WTC11 (cell line): ENCODE results near the gene TFB2M. TPM values are rescaled to one million over a fixed set of nuclear protein-coding genes. Genes with fewer than 3 reads are reported as not detected.

ENCODE experiments used
- ATAC-seq: fragments of 200-7000 bp; cut with Tn5 transposase; 2 replicates; pipeline ENCODE4 v1.10.0; 2021; ENCODE audit warnings: mild to moderate bottlenecking, moderate library complexity
- CTCF ChIA-PET: fragments of 300-600 bp; sonication (Branson Sonifier 250); formaldehyde crosslinking; loops from one replicate; lab custom pipeline; 2021; ENCODE audit warnings: antibody characterized with exemption; lab: Charles Lee
- POLR2A ChIA-PET: fragments of 350-600 bp; sonication (Branson Sonifier 250); formaldehyde crosslinking; loops from one replicate; lab custom pipeline; 2021; ENCODE audit warnings: antibody characterized with exemption; lab: Charles Lee
- DNase-seq: peaks from one replicate; pipeline ENCODE4 v3.0.0; 2021; ENCODE audit warnings: low spot score
- H3K27ac Mint-ChIP-seq: 2 replicates; pipeline ENCODE4 v1.8.0; 2021; ENCODE audit warnings: mixed read lengths
- H3K27me3 Mint-ChIP-seq: 2 replicates; pipeline ENCODE4 v1.8.0; 2021; ENCODE audit warnings: low read depth, mild to moderate bottlenecking, moderate library complexity, mixed read lengths
- H3K36me3 Mint-ChIP-seq: 2 replicates; pipeline ENCODE4 v1.8.0; 2021; ENCODE audit warnings: mixed read lengths
- H3K4me1 Mint-ChIP-seq: 2 replicates; pipeline ENCODE4 v1.8.0; 2022; ENCODE audit warnings: mixed read lengths
- H3K4me3 Mint-ChIP-seq: 2 replicates; pipeline ENCODE4 v1.8.0; 2021; ENCODE audit warnings: mild to moderate bottlenecking, moderate library complexity, mixed read lengths
- H3K9me3 Mint-ChIP-seq: 2 replicates; pipeline ENCODE4 v1.8.0; 2021; ENCODE audit warnings: mixed read lengths
- CBFB ChIP-seq: sonication (generic); formaldehyde crosslinking; IDR thresholded peaks from 2 replicates; pipeline ENCODE4 v1.8.1; 2022; ENCODE audit warnings: mild to moderate bottlenecking, low read depth, missing genetic modification reagents
- ESRRA ChIP-seq: sonication (generic); formaldehyde crosslinking; IDR thresholded peaks from 2 replicates; pipeline ENCODE4 v1.8.1; 2022; ENCODE audit warnings: mild to moderate bottlenecking, missing genetic modification reagents, borderline replicate concordance
- ETV6 ChIP-seq: sonication (generic); formaldehyde crosslinking; IDR thresholded peaks from 2 replicates; pipeline ENCODE4 v1.8.1; 2022; ENCODE audit warnings: mild to moderate bottlenecking, missing genetic modification reagents
- FOXP1 ChIP-seq: sonication (generic); formaldehyde crosslinking; IDR thresholded peaks from 2 replicates; pipeline ENCODE4 v1.8.0; 2022; ENCODE audit warnings: missing genetic modification reagents, mild to moderate bottlenecking, moderate library complexity, borderline replicate concordance
- GABPB1 ChIP-seq: sonication (generic); formaldehyde crosslinking; IDR thresholded peaks from 2 replicates; pipeline ENCODE4 v1.8.1; 2023; ENCODE audit warnings: mild to moderate bottlenecking, missing genetic modification reagents
- JAZF1 ChIP-seq: fragments of 250-450 bp; sonication (Bioruptor Pico); IDR thresholded peaks from 2 replicates; pipeline ENCODE4 v1.9.0; 2021; ENCODE audit warnings: moderate library complexity, mild to moderate bottlenecking, inconsistent platforms
- MXD4 ChIP-seq: fragments of 250-450 bp; sonication (Bioruptor Pico); IDR thresholded peaks from 2 replicates; pipeline ENCODE4 v1.8.0; 2021; ENCODE audit warnings: mild to moderate bottlenecking, moderate library complexity, borderline replicate concordance
- NFE2L1 ChIP-seq: sonication (generic); formaldehyde crosslinking; IDR thresholded peaks from 2 replicates; pipeline ENCODE4 v1.8.1; 2023; ENCODE audit warnings: missing genetic modification reagents
- NFYB ChIP-seq: sonication (generic); formaldehyde crosslinking; conservative IDR thresholded peaks from 2 replicates; pipeline ENCODE4 v1.8.0; 2022; ENCODE audit warnings: low read depth, missing genetic modification reagents
- RELA ChIP-seq: sonication (generic); formaldehyde crosslinking; IDR thresholded peaks from 2 replicates; pipeline ENCODE4 v1.8.1; 2022; ENCODE audit warnings: missing genetic modification reagents, mild to moderate bottlenecking, borderline replicate concordance
- RORB ChIP-seq: fragments of 250-450 bp; sonication (Bioruptor Pico); IDR thresholded peaks from 2 replicates; pipeline ENCODE4 v1.9.0; 2021; ENCODE audit warnings: mild to moderate bottlenecking
- TEAD1 ChIP-seq: sonication (generic); formaldehyde crosslinking; IDR thresholded peaks from 2 replicates; pipeline ENCODE4 v1.8.0; 2022; ENCODE audit warnings: mild to moderate bottlenecking, missing genetic modification reagents
- ZNF232 ChIP-seq: sonication (generic); formaldehyde crosslinking; IDR thresholded peaks from 2 replicates; pipeline ENCODE4 v1.8.0; 2022; ENCODE audit warnings: mild to moderate bottlenecking, missing genetic modification reagents
- ZNF416 ChIP-seq: fragments of 250-450 bp; sonication (Bioruptor Pico); IDR thresholded peaks from 2 replicates; pipeline ENCODE4 v1.9.0; 2021; ENCODE audit warnings: mild to moderate bottlenecking, inconsistent platforms
- total RNA-seq: library from RNA; stranded (reverse); gene quantifications from 3 replicates; pipeline ENCODE4 v1.2.3, GENCODE V29; 2021
- TF ChIP-seq, protein P1 (sequence below): sonication (generic); formaldehyde crosslinking; IDR thresholded peaks from 2 replicates; pipeline ENCODE4 v1.8.1; 2022; ENCODE audit warnings: mild to moderate bottlenecking, moderate library complexity, missing genetic modification reagents
- TF ChIP-seq, protein P2 (sequence below): sonication (generic); formaldehyde crosslinking; IDR thresholded peaks from 2 replicates; pipeline ENCODE4 v1.8.1; 2022; ENCODE audit warnings: mild to moderate bottlenecking, missing genetic modification reagents, moderate library complexity, borderline replicate concordance
- TF ChIP-seq, protein P3 (sequence below): sonication (generic); formaldehyde crosslinking; IDR thresholded peaks from 2 replicates; pipeline ENCODE4 v1.8.1; 2023; ENCODE audit warnings: mild to moderate bottlenecking, missing genetic modification reagents, moderate library complexity
- TF ChIP-seq, protein P4 (sequence below): fragments of 250-450 bp; sonication (Bioruptor Pico); IDR thresholded peaks from 2 replicates; pipeline ENCODE4 v1.9.0; 2021; ENCODE audit warnings: mild to moderate bottlenecking
- TF ChIP-seq, protein P5 (sequence below): fragments of 250-450 bp; sonication (Bioruptor Pico); IDR thresholded peaks from 2 replicates; pipeline ENCODE4 v1.9.0; 2021; ENCODE audit warnings: moderate library complexity, mild to moderate bottlenecking, inconsistent platforms, borderline replicate concordance
- TF ChIP-seq, protein P6 (sequence below): sonication (generic); formaldehyde crosslinking; IDR thresholded peaks from 2 replicates; pipeline ENCODE4 v1.8.0; 2022; ENCODE audit warnings: mild to moderate bottlenecking, missing genetic modification reagents

Gene TFB2M
- total RNA-seq, 1 experiment from 2014 or later = 16.5 TPM

DNA sequence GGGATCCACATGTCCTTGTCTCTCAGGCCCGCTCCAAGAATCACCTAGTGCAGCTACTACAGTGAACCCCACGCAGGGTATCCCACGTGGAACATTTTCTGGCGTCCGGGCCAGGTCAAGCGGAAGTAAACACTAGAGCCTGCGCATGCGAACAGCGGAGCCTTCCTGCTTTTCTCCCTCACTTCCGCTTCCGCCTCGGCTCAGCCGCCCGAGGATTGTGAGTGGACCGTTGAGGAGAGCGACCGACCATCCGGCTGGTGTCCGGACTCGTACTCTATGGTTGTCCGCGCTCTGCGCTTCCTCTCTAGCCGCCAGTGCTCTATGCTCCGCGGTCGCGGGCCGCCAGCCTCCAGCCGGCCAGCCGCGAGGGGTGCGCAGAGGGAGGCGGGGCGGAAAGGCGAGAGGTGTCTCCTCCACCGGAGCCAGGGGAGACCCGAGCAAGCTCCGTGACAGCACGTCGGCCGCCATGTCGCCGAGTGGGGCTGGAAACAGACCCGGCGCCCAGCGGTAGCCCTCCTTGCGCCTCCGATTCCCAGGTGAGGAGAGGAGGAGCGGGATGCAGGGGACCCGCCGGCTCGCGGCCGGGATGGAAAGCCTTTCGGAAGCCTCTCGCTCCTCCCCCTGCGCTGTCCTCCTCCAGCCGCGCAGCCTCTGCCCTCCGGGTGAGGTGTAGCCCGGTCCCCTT, at the start of gene TFB2M, which contains the start of gene CNST (continued):
- peak; percentile 81 for TF ChIP-seq FOXP1
- TF ChIP-seq, protein P1, sequence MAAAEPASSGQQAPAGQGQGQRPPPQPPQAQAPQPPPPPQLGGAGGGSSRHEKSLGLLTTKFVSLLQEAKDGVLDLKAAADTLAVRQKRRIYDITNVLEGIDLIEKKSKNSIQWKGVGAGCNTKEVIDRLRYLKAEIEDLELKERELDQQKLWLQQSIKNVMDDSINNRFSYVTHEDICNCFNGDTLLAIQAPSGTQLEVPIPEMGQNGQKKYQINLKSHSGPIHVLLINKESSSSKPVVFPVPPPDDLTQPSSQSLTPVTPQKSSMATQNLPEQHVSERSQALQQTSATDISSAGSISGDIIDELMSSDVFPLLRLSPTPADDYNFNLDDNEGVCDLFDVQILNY (CRISPR knock-in tag) = peak; percentile 82
- peak; percentile 41 for TF ChIP-seq GABPB1
- TF ChIP-seq, protein P2, sequence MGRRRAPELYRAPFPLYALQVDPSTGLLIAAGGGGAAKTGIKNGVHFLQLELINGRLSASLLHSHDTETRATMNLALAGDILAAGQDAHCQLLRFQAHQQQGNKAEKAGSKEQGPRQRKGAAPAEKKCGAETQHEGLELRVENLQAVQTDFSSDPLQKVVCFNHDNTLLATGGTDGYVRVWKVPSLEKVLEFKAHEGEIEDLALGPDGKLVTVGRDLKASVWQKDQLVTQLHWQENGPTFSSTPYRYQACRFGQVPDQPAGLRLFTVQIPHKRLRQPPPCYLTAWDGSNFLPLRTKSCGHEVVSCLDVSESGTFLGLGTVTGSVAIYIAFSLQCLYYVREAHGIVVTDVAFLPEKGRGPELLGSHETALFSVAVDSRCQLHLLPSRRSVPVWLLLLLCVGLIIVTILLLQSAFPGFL (CRISPR knock-in tag) = no peak
- TF ChIP-seq ETV6 (CRISPR knock-in tag) = peak; percentile 93
- TF ChIP-seq NFYB (CRISPR knock-in tag) = peak; percentile 78
- peak; percentile 75; the same call in 1 of the 2 replicates for TF ChIP-seq ZNF232 (CRISPR knock-in tag)
- TF ChIP-seq, protein P3, sequence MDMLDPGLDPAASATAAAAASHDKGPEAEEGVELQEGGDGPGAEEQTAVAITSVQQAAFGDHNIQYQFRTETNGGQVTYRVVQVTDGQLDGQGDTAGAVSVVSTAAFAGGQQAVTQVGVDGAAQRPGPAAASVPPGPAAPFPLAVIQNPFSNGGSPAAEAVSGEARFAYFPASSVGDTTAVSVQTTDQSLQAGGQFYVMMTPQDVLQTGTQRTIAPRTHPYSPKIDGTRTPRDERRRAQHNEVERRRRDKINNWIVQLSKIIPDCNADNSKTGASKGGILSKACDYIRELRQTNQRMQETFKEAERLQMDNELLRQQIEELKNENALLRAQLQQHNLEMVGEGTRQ (CRISPR knock-in tag) = no peak

DNA sequence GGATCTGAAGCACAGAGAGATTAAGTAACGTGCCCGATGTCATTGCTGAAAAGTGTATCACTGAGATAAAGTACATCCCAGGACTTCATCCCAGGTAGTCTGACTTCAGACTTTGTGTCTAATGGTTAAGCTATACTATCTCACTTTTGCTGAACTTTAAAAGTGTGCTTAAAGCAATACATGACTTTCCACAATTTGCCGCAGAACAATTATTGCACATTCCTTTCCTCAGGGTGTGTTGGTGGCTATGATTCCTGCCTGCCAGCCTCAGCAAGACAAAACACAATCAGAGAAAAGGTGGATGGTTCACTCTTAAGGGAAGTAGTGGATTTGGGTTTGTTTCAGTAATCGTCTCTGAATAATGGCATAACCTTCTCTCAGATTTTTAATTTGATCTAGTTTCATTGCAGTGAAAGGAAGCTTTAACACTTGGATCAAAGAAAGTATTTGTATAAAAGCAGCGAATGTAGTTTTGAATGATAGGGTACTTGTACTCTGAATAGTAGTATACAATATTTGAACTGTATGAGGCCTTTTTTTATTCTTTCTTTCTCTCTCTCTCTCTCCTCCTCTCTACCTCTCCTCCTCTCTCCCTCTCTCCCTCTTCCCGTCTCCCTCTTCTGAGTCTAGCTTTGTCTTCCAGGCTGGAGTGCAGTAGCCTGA, 47.2 kb upstream of the TFB2M start:
- ChIA-PET POLR2A (no interaction called here), CTCF (interaction anchor here (0.6 to 0.8 kb wide), 2 partner anchors 49 to 76 kb away, joined by 3 to 4 read pairs; no protein-coding TSS in a partner anchor)
- no peak overlapping the region for H3K4me3 Mint-ChIP-seq
- no peaks in the 10 kb centered on the region for H3K36me3 Mint-ChIP-seq
- DNase-seq = no peak
- no peak for ATAC-seq
- no peaks in the 10 kb centered on the region for H3K9me3 Mint-ChIP-seq
- TF ChIP-seq, protein P4, sequence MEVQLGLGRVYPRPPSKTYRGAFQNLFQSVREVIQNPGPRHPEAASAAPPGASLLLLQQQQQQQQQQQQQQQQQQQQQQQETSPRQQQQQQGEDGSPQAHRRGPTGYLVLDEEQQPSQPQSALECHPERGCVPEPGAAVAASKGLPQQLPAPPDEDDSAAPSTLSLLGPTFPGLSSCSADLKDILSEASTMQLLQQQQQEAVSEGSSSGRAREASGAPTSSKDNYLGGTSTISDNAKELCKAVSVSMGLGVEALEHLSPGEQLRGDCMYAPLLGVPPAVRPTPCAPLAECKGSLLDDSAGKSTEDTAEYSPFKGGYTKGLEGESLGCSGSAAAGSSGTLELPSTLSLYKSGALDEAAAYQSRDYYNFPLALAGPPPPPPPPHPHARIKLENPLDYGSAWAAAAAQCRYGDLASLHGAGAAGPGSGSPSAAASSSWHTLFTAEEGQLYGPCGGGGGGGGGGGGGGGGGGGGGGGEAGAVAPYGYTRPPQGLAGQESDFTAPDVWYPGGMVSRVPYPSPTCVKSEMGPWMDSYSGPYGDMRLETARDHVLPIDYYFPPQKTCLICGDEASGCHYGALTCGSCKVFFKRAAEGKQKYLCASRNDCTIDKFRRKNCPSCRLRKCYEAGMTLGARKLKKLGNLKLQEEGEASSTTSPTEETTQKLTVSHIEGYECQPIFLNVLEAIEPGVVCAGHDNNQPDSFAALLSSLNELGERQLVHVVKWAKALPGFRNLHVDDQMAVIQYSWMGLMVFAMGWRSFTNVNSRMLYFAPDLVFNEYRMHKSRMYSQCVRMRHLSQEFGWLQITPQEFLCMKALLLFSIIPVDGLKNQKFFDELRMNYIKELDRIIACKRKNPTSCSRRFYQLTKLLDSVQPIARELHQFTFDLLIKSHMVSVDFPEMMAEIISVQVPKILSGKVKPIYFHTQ (CRISPR knock-in tag) = no peak
- TF ChIP-seq CBFB (CRISPR knock-in tag) (no peak), TEAD1 (CRISPR knock-in tag) (no peak), MXD4 (no peak), RORB (no peak), JAZF1 (no peak), RELA (CRISPR knock-in tag) (no peak), ZNF416 (CRISPR knock-in tag) (no peak), ESRRA (CRISPR knock-in tag) (no peak), NFE2L1 (no peak)
- TF ChIP-seq, protein P5, sequence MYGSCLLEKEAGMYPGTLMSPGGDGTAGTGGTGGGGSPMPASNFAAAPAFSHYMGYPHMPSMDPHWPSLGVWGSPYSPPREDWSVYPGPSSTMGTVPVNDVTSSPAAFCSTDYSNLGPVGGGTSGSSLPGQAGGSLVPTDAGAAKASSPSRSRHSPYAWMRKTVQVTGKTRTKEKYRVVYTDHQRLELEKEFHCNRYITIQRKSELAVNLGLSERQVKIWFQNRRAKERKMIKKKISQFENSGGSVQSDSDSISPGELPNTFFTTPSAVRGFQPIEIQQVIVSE (CRISPR knock-in tag) = no peak
- TF ChIP-seq, protein P6, sequence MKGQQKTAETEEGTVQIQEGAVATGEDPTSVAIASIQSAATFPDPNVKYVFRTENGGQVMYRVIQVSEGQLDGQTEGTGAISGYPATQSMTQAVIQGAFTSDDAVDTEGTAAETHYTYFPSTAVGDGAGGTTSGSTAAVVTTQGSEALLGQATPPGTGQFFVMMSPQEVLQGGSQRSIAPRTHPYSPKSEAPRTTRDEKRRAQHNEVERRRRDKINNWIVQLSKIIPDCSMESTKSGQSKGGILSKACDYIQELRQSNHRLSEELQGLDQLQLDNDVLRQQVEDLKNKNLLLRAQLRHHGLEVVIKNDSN (CRISPR knock-in tag) = no peak
- peaks cover 19% of the 10 kb centered on the region for H3K4me1 Mint-ChIP-seq
- H3K27ac Mint-ChIP-seq = no peak overlapping the region
- H3K27me3 Mint-ChIP-seq = no peaks in the 10 kb centered on the region
